KMS-11 (cell line): ENCODE data around the gene EIF2A.

Experiments
- H2AFZ ChIP-seq: fragments of 200-600 bp; sonication (generic); 2 replicates; pipeline ENCODE4 v1.6.1; 2016; ENCODE audit warnings: antibody characterized with exemption, mixed run types, low read depth
- H3K27ac ChIP-seq: fragments of 200-600 bp; sonication (generic); 2 replicates; pipeline ENCODE4 v1.6.1; 2016; ENCODE audit warnings: mild to moderate bottlenecking, mixed run types
- H3K27me3 ChIP-seq: fragments of 200-600 bp; sonication (generic); 2 replicates; pipeline ENCODE4 v1.6.1; 2017; ENCODE audit warnings: mild to moderate bottlenecking, low read depth, mixed run types, moderate library complexity; ENCODE audit not compliant: insufficient read depth
- H3K36me3 ChIP-seq: fragments of 200-600 bp; sonication (generic); 2 replicates; pipeline ENCODE4 v1.6.1; 2017; ENCODE audit warnings: mild to moderate bottlenecking, mixed run types; ENCODE audit not compliant: insufficient read depth
- H3K4me1 ChIP-seq: fragments of 200-600 bp; sonication (generic); 2 replicates; pipeline ENCODE4 v1.6.1; 2016; ENCODE audit warnings: mild to moderate bottlenecking, low read depth, mixed run types; ENCODE audit not compliant: poor library complexity, severe bottlenecking
- H3K4me2 ChIP-seq: fragments of 200-600 bp; sonication (generic); 2 replicates; pipeline ENCODE4 v1.7.0; 2016; ENCODE audit warnings: mild to moderate bottlenecking, mixed run types
- H3K4me3 ChIP-seq: fragments of 200-600 bp; sonication (generic); IDR thresholded peaks from 2 replicates; pipeline ENCODE4 v1.6.1; 2017; ENCODE audit warnings: low read depth, low read length, mixed read lengths; ENCODE audit not compliant: insufficient read depth
- H3K79me2 ChIP-seq: fragments of 200-600 bp; sonication (generic); 2 replicates; pipeline ENCODE4 v1.6.1; 2016; ENCODE audit warnings: low read depth, mixed run types; ENCODE audit not compliant: insufficient read depth
- H3K9ac ChIP-seq: fragments of 200-600 bp; sonication (generic); 2 replicates; pipeline ENCODE4 v1.6.1; 2016; ENCODE audit warnings: mild to moderate bottlenecking, mixed run types
- H4K20me1 ChIP-seq: fragments of 200-600 bp; sonication (generic); 2 replicates; pipeline ENCODE4 v1.6.1; 2016; ENCODE audit warnings: mild to moderate bottlenecking, mixed run types; ENCODE audit not compliant: insufficient read depth
- TF ChIP-seq, protein P1 (sequence below): fragments of 200-600 bp; sonication (generic); conservative IDR thresholded peaks from 2 replicates; pipeline ENCODE4 v1.6.1; 2017; ENCODE audit warnings: low read depth, mild to moderate bottlenecking, antibody characterized with exemption, low read length, moderate library complexity, mixed read lengths

Gene EIF2A

DNA sequence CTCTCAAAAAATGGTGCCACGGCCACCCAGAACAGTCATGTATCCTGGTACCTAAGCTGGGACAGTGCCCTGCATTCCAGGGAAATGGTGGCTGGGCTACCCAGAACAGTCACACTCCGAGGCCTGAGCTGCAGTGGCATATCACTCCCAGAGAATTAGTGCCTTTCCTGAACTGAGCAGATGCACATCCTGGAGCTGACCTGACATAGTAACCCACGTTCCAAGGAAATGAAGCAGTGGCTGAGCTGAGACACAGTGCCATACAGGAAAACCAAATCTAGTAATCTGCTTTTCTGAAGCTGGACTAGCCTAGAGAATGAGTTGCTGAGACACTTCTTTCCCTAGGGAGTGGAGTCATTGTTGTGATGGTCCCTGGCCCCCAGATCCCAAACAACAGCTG, 42.1 kb upstream of the EIF2A start:
- Histone ChIP-seq H3K4me1 (no peaks in the 10 kb centered on the region), H3K27me3 (no peaks in the 10 kb centered on the region), H3K4me3 (no peak overlapping the region), H2AFZ (no peak overlapping the region), H3K9ac (no peak overlapping the region), H3K27ac (no peak overlapping the region), H4K20me1 (no peaks in the 10 kb centered on the region), H3K36me3 (no peaks in the 10 kb centered on the region), H3K79me2 (no peaks in the 10 kb centered on the region), H3K4me2 (no peak overlapping the region)
- TF ChIP-seq, protein P1, sequence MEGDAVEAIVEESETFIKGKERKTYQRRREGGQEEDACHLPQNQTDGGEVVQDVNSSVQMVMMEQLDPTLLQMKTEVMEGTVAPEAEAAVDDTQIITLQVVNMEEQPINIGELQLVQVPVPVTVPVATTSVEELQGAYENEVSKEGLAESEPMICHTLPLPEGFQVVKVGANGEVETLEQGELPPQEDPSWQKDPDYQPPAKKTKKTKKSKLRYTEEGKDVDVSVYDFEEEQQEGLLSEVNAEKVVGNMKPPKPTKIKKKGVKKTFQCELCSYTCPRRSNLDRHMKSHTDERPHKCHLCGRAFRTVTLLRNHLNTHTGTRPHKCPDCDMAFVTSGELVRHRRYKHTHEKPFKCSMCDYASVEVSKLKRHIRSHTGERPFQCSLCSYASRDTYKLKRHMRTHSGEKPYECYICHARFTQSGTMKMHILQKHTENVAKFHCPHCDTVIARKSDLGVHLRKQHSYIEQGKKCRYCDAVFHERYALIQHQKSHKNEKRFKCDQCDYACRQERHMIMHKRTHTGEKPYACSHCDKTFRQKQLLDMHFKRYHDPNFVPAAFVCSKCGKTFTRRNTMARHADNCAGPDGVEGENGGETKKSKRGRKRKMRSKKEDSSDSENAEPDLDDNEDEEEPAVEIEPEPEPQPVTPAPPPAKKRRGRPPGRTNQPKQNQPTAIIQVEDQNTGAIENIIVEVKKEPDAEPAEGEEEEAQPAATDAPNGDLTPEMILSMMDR: no peak

GRCh38 chr3:150508401-150508800, 38.2 kb upstream of the EIF2A start:
- no peaks in the 10 kb centered on the region for H3K4me1 ChIP-seq
- H3K4me3 ChIP-seq: no peak overlapping the region
- no peaks in the 10 kb centered on the region for H4K20me1 ChIP-seq
- no peak overlapping the region for H2AFZ ChIP-seq
- TF ChIP-seq, protein P1: no peak
- no peaks in the 10 kb centered on the region for H3K27me3 ChIP-seq
- H3K27ac ChIP-seq: no peak overlapping the region
- H3K36me3 ChIP-seq: no peaks in the 10 kb centered on the region
- H3K79me2 ChIP-seq: no peaks in the 10 kb centered on the region
- H3K4me2 ChIP-seq: no peak overlapping the region
- no peak overlapping the region for H3K9ac ChIP-seq

DNA sequence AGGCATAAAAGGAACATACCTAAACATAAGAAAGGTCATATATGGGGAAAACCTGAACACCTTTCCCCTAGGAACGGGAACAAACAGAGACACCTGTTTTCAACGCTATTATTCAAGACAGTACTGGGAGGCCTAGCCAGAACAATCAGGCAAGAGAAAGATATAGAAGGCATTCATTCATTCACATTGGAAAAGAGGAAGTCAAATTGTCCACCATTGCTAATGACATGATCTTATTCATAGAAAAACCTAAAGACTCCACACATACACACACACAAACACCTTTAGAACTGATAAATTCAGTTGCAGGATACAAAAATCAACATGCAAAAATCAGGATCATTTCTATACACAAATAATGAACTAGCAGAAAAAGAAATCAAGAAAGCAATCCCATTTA, 36.8 kb upstream of the EIF2A start:
- H3K27ac ChIP-seq: no peak overlapping the region
- TF ChIP-seq, protein P1: no peak

GRCh38 chr3:150511122-150511821, 35.3 kb upstream of the EIF2A start:
- no peak overlapping the region for H3K4me2 ChIP-seq
- H3K27ac ChIP-seq: no peak overlapping the region
- no peaks in the 10 kb centered on the region for H3K4me1 ChIP-seq
- no peak overlapping the region for H3K4me3 ChIP-seq
- H4K20me1 ChIP-seq: no peaks in the 10 kb centered on the region
- no peaks in the 10 kb centered on the region for H3K27me3 ChIP-seq
- TF ChIP-seq, protein P1: no peak
- H3K36me3 ChIP-seq: no peaks in the 10 kb centered on the region
- H2AFZ ChIP-seq: no peak overlapping the region
- no peaks in the 10 kb centered on the region for H3K79me2 ChIP-seq
- no peak overlapping the region for H3K9ac ChIP-seq

More for the DNA sequence above, 36.8 kb upstream of the EIF2A start:
- H3K4me2 ChIP-seq: no peak overlapping the region
- H3K9ac ChIP-seq: no peak overlapping the region
- no peaks in the 10 kb centered on the region for H3K79me2 ChIP-seq
- no peaks in the 10 kb centered on the region for H3K4me1 ChIP-seq
- no peak overlapping the region for H3K4me3 ChIP-seq
- H3K36me3 ChIP-seq: no peaks in the 10 kb centered on the region
- H2AFZ ChIP-seq: no peak overlapping the region
- H3K27me3 ChIP-seq: no peaks in the 10 kb centered on the region
- H4K20me1 ChIP-seq: no peaks in the 10 kb centered on the region
